Spleen (tissue), 11 donors: Measurements from ENCODE around the gene DHDH. TPM values are rescaled to one million over a fixed set of nuclear protein-coding genes. Genes with fewer than 3 reads are reported as not detected.
A peak's percentile ranks its signal among the peaks of the same experiment; 100 is the strongest.
"Not testable (repeated sequence)": the region's sequence is repeated elsewhere in the genome, so short reads cannot be mapped to it uniquely, and the experiment has no call there.

Source experiments
- DNase-seq: peaks from one replicate; pipeline ENCODE4 v3.0.0-alpha.2; 2020
- H3K27ac ChIP-seq, 8 donors: fragments of 200-600 bp; sonication (generic) in 7 of 8; 1 replicate in 4 of 8; 2 replicates in 4 of 8; pipeline versions ENCODE4 v1.5.0 to v1.8.0; 2016 to 2021; ENCODE audit warnings: inconsistent platforms in 4 of 8, mild to moderate bottlenecking in 4 of 8, moderate library complexity in 1 of 8
- H3K27me3 ChIP-seq, 7 donors: fragments of 200-600 bp; sonication (generic) in 6 of 7; replicated peaks in 1 of 7; 1 replicate in 4 of 7; 2 replicates in 3 of 7; pipeline versions ENCODE4 v1.5.0 to v1.8.0; 2016 to 2021; ENCODE audit warnings: inconsistent platforms in 3 of 7, mild to moderate bottlenecking in 1 of 7
- H3K36me3 ChIP-seq, 6 donors: fragments of 200-600 bp; sonication (generic) in 5 of 6; 1 replicate in 4 of 6; 2 replicates in 2 of 6; pipeline versions ENCODE4 v1.5.0 to v1.8.0; 2016 to 2021; ENCODE audit warnings: inconsistent platforms in 2 of 6
- H3K4me1 ChIP-seq, 6 donors: fragments of 200-600 bp; sonication (generic) in 5 of 6; 1 replicate in 3 of 6; 2 replicates in 3 of 6; pipeline versions ENCODE4 v1.5.0 to v1.8.0; 2016 to 2021; ENCODE audit warnings: inconsistent platforms in 3 of 6
- H3K4me3 ChIP-seq, 8 donors: fragments of 200-600 bp; sonication (generic) in 7 of 8; 1 replicate in 4 of 8; 2 replicates in 4 of 8; pipeline versions ENCODE4 v1.5.0 to v1.8.0; 2016 to 2021; ENCODE audit warnings: inconsistent platforms in 4 of 8, mild to moderate bottlenecking in 4 of 8, moderate library complexity in 2 of 8
- H3K9me3 ChIP-seq, 8 donors: fragments of 200-600 bp; sonication (generic) in 7 of 8; 1 replicate in 4 of 8; 2 replicates in 4 of 8; pipeline versions ENCODE4 v1.5.0 to v1.8.0; 2016 to 2021; ENCODE audit warnings: inconsistent platforms in 4 of 8
- CTCF ChIP-seq, 11 experiments: fragments of 200-600 bp in 7 of 11; fragments of 450-650 bp in 4 of 11; sonication (generic) in 4 of 11; IDR thresholded peaks in 8 of 11; conservative IDR thresholded peaks in 3 of 11; 1 replicate in 7 of 11; 2 replicates in 4 of 11; pipeline versions ENCODE4 v1.4.0 to v1.8.0; 2016 to 2021; ENCODE audit warnings: antibody characterized with exemption in 11 of 11, inconsistent platforms in 4 of 11, mild to moderate bottlenecking in 1 of 11
- POLR2A ChIP-seq, 3 donors: fragments of 450-650 bp; IDR thresholded peaks; one replicate each; pipeline ENCODE4 v1.5.1; 2017; ENCODE audit warnings: antibody characterized with exemption in 3 of 3, mild to moderate bottlenecking in 1 of 3
- POLR2AphosphoS5 ChIP-seq, 3 donors: sonication (generic); formaldehyde crosslinking; IDR thresholded peaks; one replicate each; pipeline ENCODE4 v1.5.1; 2017; ENCODE audit warnings: antibody characterized with exemption in 3 of 3
- WGBS, 5 donors: extraction: QIAGEN DNeasy Blood & Tissue Kit in 3 of 5; methylation state at CpG; one replicate each; pipeline versions ENCODE4 v1.1.5 to v1.1.7; 2013 to 2018; 5-methylcytosine and 5-hydroxymethylcytosine counted together
- intact Hi-C: fragments of 100-400 bp; cut with DNase I; formaldehyde crosslinking; loops from one replicate; pipeline ENCODE4 v1.15.0; 2023; ENCODE audit warnings: low total_unique reads
- polyA plus RNA-seq, 3 donors: library from polyadenylated mRNA; stranded (reverse); fragments of 200-250 nt; gene quantifications; one replicate each; pipeline ENCODE4 v1.2.1, GENCODE V29; 2013
- total RNA-seq, 7 donors: library from RNA; depleted of rRNA in 3 of 7; stranded (reverse); fragments of >200 nt in 3 of 7; fragmentation: NEBNext Ultra II Directional in 4 of 7; extraction: Animal tissue kit (Norgen Biotek cat#: 25700) in 4 of 7; gene quantifications; one replicate each; pipeline versions ENCODE4 v1.1.0 to v1.2.1, GENCODE V29; 2016 to 2021
- donor health status: healthy with polysubstance abuse.
- donor health status: DM: no; HTN: no; CAD: no; lungs with moderate emphysema.
- donor health status: DM: no; HTN: no; CAD: no.
- donor health status: Bipolar disorder and iron deficiency.
- donor health status: healthy.
- donor health status: DM: no; HTN: no; CAD: no.
- donor health status: DM: yes; HTN: yes; CAD: no.

Gene DHDH
- total and polyA plus RNA-seq, 10 donors: 0.51 to 4.5 (median 2.1) TPM; not detected in 1

GRCh38 chr19:48918071-48918470, 15.4 kb upstream of the DHDH start:
- WGBS, 5 donors: 47 to 63% (median 54%) methylated on average over 6 of the region's 6 CpGs
- intact Hi-C loops: no loop called here
- no peaks in the 10 kb centered on the region for H3K9me3 ChIP-seq
- H3K4me3 ChIP-seq: no peak overlapping the region
- DNase-seq: no peak
- peaks cover 0 to 7% (median 0%) of the 10 kb centered on the region in 6 donors for H3K4me1 ChIP-seq
- TF ChIP-seq POLR2AphosphoS5 (IDR thresholded peaks at IDR 0.05) (peak in 2 of 3 donors; percentile 16 to 23), CTCF (IDR thresholded peaks at IDR 0.05 in 8 of 11, conservative IDR thresholded peaks at IDR 0.05 in 3 of 11) (no peak)
- peak overlapping the region in 2 of 8 donors; percentile 11 to 55 for H3K27ac ChIP-seq
- peaks cover 2 to 100% (median 87%) of the 10 kb centered on the region in 6 donors for H3K36me3 ChIP-seq
- no peaks in the 10 kb centered on the region for H3K27me3 ChIP-seq

- intact Hi-C loops: no loop called here
- Histone ChIP-seq H3K9me3 (no peaks in the 10 kb centered on the region), H3K27me3 (no peaks in the 10 kb centered on the region), H3K36me3 (peaks cover 2 to 100% (median 84%) of the 10 kb centered on the region in 6 donors), H3K27ac (no peak overlapping the region), H3K4me3 (no peak overlapping the region), H3K4me1 (peaks cover 0 to 7% (median 0%) of the 10 kb centered on the region in 6 donors)
- TF ChIP-seq CTCF (IDR thresholded peaks at IDR 0.05 in 8 of 11, conservative IDR thresholded peaks at IDR 0.05 in 3 of 11) (no peak), POLR2AphosphoS5 (IDR thresholded peaks at IDR 0.05) (peak in 2 of 3 donors; percentile 20 to 54), POLR2A (IDR thresholded peaks at IDR 0.05) (no peak)
- WGBS, 5 donors: 87 to 95% (median 92%) methylated on average over 16 to 18 of the region's 18 CpGs
- no peak for DNase-seq
Measured at GRCh38 chr19:48918801-48919247, 14.7 kb upstream of the DHDH start.

DNA sequence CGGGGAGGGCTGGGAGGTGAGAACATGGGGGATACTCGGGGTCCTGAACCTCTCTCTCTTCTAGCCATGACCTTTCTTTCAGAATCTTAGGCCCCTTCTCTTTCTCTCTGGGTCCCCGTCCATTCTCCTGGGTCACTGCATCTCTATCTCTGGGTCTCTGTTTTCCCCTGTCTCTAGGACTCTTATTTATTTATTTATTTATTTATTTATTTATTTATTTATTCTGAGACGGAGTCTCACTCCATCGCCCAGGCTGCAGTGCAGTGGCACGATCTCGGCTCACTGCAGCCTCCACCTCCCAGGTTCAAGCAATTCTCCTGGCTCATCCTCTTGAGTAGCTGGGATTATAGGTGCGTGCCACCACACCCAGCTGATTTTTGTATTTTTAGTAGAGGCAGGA, 14.2 kb upstream of the DHDH start:
- H3K4me1 ChIP-seq, intact Hi-C loops, DNase-seq, H3K27me3 ChIP-seq, H3K9me3 ChIP-seq, H3K27ac ChIP-seq, H3K4me3 ChIP-seq: not testable (repeated sequence)
- WGBS, 5 donors: 89 to 96% (median 94%) methylated on average over 8 of the region's 8 CpGs
- H3K36me3 ChIP-seq: peaks cover 2 to 100% (median 79%) of the 10 kb centered on the region in 6 donors

GRCh38 chr19:48920949-48921348, 12.6 kb upstream of the DHDH start:
- peaks cover 2 to 83% (median 64%) of the 10 kb centered on the region in 6 donors for H3K36me3 ChIP-seq
- no peaks in the 10 kb centered on the region for H3K27me3 ChIP-seq
- H3K4me1 ChIP-seq: peaks cover 0 to 7% (median 0%) of the 10 kb centered on the region in 6 donors

GRCh38 chr19:48921721-48922500, 11.6 kb upstream of the DHDH start:
- peaks cover 2 to 74% (median 55%) of the 10 kb centered on the region in 6 donors for H3K36me3 ChIP-seq
- peaks cover 0 to 7% (median under 1%) of the 10 kb centered on the region in 6 donors for H3K4me1 ChIP-seq
- H3K4me3 ChIP-seq: no peak overlapping the region
- H3K27me3 ChIP-seq: no peaks in the 10 kb centered on the region
- H3K9me3 ChIP-seq: no peaks in the 10 kb centered on the region
- no peak for DNase-seq
- H3K27ac ChIP-seq: no peak overlapping the region
- TF ChIP-seq POLR2A (IDR thresholded peaks at IDR 0.05) (no peak), POLR2AphosphoS5 (IDR thresholded peaks at IDR 0.05) (peak in 2 of 3 donors; percentile 31 to 59), CTCF (IDR thresholded peaks at IDR 0.05 in 8 of 11, conservative IDR thresholded peaks at IDR 0.05 in 3 of 11) (no peak)
- WGBS, 5 donors: 90 to 99% (median 96%) methylated on average over 8 to 12 of the region's 12 CpGs
- intact Hi-C loops: no loop called here

More at GRCh38 chr19:48920949-48921348, 12.6 kb upstream of the DHDH start:
- TF ChIP-seq POLR2A (IDR thresholded peaks at IDR 0.05): no peak
- peak in 1 of 3 donors; percentile 57 for TF ChIP-seq POLR2AphosphoS5 (IDR thresholded peaks at IDR 0.05)
- 79 to 92% (median 85%) methylated on average over 7 to 10 of the region's 10 CpGs for WGBS, 5 donors
- Histone ChIP-seq H3K9me3 (no peaks in the 10 kb centered on the region), H3K27ac (no peak overlapping the region), H3K4me3 (no peak overlapping the region)
- DNase-seq: no peak
- intact Hi-C loops: no loop called here
